NCI-H128 (cell line): ENCODE results near the gene LIN9.

ENCODE experiments used
- DNase-seq: peaks from one replicate; lab custom pipeline; 2025; ENCODE audit not compliant: unreplicated experiment; lab: John Stamatoyannopoulos, UW

LIN9 gene

DNA sequence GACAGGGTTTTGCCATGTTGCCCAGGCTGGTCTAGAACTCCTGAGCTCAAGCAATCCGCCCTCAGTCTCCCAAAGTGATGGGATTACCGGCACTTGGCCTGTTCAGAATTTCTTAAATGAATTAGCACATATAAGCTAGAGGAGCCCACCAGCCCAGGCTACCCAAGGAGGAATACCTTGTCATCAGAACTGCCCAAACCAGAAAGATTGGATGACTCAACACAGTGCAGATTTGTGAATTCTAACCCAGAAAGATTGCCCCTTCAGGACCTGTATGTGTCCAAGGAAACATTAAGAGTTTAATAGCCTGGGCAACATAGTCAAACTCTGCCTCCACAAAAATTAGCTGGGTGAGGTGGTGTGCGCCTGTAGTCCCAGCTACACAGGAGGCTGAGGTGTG, 14.0 kb upstream of the LIN9 start:
- no peak for DNase-seq

DNA sequence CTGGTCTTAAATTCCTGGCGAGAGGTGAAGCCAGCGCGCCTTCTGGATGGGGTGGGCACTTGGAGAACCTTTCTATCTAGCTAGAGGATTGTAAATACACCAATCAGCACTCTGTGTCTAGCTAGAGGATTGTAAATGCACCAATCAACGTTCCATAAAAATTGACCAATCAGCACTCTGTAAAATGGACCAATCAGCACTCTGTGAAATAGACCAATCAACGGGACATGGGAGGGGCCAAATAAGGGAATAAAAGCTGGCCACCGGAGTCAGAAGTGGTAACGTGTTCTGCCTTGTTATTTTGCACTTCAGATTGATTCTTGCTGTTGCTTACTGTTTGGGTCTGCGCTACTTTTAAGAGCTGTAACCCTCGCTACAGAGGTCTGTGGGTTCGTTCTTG, 12.0 kb upstream of the LIN9 start:
- no peak for DNase-seq

DNA sequence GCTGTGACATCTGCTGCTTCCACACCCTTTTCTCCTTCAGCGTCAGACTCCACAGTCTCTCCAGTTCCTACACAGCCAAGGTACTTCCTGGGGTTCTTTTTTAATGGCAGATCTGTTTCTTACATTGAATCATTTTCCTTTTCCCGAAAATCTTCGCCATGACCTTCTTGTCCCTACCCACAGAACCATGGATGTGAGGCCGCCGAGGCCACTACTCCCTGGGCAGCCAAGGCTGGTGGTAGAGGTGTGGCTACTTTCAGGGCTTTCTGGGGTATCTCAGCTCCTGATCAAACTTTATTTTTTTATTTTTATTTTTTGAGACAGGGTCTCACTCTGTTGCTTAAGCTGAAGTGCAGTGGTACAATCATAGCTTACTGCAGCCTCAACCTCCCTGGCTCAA, 9.5 kb upstream of the LIN9 start:
- DNase-seq: no peak

DNA sequence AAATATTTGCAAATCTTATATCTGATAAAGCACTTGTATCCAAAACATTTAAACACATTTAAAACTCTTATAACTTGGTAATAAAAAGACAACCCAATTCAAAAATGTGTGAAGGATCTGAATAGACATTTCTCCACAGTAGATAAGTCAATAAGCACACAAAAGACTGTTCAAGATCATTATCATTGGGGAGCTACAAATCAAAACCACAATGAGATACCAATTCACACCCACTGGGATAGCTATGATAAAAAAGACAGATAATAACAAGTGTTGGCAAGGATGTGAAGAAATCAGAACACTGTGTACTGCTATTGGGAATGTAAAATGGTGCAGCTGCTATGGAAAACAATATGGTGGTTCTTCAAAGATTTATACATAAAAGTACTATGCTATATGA, 5.1 kb upstream of the LIN9 start:
- DNase-seq: no peak

DNA sequence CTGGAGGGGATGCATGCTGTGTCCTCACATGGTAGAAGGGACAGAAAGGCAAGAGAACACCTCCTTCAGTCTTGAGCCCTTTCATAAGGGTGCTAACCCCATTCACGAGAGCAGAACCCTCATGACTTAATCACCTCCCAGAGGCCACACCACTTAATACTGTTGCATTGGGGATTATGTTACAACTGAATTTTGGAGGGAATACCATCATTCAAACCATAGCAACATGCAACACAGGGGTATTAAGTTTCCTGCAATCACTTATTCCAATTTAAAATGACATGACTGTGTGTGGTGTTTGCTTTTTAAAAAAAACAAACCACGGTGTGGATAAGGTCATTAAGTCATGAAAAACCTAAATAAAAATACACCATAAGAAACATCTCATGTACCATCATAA, 3.1 kb upstream of the LIN9 start:
- DNase-seq: no peak

DNA sequence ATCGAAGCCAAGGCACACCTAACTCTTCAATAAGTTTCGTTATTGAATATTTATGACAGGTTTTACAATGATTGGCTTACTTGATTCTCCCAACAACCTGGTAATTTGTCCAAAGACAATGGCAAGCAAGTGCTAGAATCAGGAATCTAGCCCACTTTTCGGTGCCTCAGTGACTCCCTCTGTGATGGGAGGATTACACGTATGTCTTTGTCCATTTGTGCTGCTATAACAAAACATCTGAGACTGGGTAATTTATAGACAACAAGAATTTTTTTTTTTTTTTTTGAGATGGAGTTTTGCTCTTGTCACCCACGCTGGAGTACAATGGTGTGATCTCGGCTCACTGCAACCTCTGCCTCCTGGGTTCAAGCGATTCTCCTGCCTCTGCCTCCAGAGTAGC, 2.4 kb upstream of the LIN9 start:
- DNase-seq: no peak

DNA sequence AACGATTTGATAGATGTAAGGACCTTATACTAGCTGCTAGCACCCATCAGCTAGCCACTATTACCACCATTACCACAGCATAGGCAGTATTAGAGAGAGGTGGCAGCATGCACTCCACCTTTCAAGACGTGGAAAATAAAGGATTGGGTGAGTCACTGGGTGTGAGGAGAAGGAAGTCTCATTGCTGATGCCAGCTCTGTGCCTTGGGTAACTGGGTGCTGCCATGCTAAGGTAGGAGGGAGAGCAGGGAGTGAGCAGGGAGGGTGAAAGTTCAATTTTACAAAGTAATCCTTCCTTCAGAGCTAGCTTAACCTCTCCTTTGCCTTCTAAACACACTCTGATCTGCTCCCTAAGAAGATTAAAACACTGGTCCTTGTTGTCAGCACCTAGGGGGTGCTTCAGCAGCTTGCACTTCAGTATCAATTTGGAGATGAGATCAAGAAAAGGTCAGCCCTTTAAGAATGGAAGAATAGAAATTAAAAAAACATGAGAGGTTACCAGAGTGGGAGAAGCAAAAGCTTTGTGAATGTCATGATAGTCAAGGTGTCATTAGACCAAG, 1.8 kb upstream of the LIN9 start:
- DNase-seq: no peak

DNA sequence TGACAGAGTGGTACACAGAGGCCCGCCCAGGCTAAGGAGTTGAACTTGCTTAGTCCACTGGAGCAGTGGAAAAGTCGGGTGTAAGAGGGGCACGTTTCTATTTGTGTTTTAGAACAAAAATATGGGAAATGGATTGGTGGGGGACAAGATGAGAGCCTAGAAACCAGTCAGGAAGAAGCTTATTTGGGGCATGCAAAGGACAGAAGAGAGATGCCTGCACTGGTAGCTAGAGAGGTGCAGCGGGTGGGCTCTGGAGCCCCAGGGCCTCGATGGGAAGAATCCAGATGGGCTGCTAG, 1.2 kb upstream of the LIN9 start:
- no peak for DNase-seq

DNA sequence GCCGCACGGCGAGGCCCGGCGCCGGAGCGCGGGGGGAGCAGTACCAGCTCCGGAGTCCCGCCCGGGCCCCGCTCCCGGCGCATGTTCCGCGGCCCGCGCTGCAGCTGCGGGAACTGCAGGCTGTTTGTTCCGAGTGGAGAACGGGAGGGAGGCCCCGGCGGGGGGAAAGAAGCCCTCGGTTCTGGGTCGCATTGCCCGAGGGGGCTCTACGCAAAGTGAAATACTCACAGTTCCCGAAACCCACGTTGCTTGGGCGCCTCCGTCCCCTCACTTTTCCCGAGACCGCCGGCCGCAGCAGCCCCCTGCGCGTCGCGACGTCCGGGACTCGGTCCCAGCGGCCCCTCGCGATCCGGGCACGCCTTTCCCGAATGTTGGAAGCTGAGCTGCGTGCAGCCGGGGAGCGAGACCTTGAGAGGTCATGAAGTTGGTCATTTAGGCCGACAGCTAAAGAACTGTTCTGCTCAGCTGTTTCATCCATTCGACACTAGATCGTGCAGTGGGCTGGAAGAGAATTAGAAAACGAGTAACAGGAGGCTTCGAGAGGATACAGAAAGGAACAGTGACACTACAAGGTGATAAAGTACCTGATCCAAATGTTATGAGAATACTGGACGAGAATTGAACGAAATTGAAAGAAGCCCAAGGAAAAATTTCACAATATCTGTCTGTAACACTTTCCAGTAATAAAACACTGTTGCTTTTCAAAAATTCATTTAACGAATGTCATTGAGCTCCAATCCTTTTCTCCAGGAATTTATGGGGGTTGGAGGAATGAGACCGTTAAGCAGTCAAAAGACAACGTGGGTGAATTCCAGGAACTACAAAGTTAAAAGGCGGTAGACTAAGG, 657 bp upstream of the LIN9 start:
- peak; percentile 39 for DNase-seq

DNA sequence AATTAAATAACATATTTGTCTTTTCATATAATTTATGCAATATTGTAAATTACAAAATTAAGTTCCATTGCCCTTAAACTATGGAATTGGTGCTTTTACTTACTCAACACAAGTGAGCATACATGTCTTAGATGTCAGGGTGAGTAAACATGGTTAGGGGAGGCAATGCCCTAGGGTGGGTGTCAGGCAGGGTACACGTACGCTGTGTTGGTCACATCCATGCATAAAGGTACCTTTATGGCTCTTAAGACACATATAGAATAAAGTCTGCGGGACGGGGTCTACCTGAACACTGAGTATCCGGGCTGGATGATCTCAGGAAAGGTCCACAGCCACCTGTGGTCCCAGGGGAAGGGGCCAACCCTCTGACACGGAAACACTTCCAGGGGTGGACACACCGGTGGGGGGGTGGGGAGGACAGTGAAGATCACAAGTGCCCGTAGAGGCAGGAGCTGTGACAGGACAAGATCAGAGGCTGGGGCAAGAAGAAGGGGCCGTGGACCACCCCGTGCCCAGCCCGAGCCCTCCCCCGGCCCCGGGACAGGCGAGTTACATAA, 720 bp downstream of the LIN9 start:
- DNase-seq: no peak

DNA sequence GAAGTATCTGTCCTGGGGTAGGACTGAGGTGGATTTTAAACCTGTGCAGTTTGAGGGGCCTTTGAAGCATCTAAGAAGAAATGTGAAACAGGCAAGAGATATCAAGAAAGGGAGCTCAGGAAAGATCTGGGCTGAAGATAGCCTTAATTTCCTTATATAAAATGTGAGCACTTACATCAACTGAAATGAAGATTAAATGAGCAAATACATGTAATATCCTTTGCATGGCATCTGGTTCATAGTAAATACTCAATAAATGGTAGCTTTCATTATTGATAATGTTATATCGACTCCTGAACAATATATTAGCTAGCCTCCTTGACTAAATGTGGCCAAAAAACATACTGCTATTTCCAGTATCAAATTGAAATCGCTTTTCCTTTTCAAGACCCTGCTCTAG, 2.5 kb downstream of the LIN9 start:
- no peak for DNase-seq

DNA sequence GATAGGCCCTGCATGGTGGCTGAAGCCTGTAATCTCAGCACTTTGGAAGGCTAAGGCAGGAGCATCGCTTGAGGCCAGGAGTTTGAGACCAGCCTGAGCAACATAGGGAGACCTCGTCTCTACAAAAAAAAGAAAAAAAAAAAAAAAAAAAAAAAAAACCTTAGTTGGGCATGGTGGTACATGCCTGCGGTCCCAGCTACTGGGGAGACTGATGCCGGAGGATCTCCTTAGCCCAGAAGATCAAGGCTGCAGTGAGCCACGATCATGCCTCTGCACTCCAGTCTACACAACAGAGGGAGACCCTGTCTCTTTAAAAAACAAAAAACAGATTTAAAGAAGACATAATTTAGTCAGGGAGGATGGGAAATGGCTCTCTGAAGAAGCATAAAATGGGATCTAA, 3.8 kb downstream of the LIN9 start:
- no peak for DNase-seq

DNA sequence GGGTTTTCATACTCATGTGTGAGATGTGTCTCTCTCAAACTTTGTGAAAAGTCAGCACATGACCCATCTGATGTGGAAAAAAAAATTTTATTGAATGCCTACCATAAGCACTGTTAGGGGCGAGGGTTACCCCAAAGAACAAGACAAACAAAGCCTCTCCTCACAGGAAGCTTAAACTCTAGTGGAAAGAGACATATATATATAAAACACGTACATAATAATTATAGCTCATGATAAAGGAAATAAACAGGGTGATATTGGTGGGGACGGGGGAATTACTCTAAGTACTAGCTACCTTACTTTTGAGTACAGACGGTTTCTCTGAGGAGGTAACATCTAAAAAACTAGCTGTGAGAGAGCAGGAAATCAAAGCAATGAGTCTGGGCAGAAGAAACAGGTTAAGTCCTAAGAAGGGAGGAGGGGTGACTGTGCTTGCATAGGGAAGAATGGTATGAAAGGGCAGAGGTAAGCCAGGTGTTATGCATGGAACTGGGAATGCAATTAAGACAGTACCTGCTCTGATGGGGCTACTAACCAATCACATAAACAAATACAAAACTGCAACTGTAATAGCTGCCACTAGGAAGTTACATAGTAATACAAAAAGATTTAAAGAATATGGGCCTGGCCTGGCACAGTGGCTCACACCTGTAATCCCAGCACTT, 4.5 kb downstream of the LIN9 start:
- DNase-seq: no peak

DNA sequence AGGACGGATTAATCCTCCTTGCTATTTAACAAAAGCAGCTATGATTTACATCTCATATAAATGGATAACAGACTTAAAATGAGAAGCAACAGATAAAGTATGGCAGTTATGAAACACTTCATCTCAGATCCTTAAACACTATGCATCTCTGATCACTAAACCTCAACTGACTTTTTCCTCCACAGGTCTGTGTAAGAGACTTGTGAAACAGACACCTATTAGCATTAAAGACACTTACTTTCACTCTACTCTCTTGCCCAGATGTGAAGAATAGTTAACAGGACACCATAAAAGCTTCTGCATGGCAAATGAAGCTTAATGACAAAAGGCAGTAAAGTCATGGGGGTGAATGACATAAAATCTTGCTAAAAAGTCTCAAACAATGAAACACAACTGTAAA, 6.2 kb downstream of the LIN9 start:
- DNase-seq: no peak

DNA sequence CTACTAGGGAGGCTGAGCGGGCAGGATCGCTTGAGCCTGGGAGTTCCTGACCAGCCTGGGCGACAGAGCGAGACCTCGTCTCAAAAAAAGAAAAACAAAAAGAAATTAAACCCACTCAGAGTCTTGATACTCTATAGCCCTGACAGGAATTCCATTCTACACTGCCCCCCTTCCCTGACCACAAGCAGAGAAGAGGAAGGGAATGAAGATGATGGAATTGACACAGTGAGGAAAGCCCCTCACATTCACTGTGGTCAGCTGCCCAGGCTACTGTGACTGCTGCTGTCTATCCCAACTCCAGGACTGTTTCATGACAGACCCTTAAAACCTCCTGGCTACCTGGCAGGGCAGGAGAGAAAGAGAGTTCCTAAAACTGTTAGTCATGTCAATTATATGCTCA, 12.1 kb downstream of the LIN9 start:
- no peak for DNase-seq

DNA sequence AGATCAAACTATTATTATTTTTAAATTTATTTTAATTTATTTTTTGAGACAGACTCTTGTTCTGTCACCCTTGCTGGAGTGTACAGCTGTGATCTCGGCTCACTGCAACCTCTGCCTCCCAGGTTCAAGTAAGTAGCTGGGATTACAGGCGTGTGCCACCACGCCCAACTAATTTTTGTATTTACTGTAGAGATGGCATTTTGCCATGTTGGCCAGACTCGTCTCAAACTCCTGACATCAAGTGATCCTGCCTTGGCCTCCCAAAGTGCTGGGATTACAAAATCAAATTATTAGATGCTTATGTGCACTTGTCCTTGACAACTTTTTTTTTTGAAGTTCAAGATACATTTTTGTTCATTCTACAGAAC, 15.4 kb downstream of the LIN9 start:
- DNase-seq: no peak

DNA sequence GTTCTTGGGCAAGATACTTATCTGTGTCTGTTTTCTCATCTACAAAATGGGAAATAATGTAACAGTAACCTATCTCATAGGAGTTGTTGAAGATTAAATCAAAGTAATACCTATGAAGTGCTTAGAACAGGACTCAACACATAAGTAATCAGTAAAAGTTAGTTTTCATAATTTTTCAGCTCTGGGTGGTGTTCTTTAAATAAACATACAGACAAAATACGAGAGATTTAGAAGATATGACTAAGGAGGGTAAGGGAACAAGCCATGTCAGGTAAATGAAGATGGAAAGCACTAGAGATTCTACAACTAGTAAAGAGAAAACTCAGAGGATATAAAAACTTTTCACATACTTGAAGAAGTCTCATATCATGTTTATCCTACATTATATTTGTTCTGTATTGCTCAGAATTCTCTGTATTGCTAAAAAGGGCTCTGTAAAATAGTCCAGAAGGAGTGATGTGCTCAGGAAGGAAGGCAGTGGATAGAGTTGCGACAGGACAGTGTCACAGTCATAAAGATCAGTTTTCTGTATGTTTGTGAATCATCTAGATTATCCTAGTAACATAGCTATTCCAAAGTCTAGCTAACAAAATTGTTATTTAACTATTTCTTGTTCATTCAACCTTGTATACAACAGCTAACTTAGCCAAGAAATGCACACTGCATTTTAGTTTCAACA, 16.0 kb downstream of the LIN9 start:
- DNase-seq: no peak

DNA sequence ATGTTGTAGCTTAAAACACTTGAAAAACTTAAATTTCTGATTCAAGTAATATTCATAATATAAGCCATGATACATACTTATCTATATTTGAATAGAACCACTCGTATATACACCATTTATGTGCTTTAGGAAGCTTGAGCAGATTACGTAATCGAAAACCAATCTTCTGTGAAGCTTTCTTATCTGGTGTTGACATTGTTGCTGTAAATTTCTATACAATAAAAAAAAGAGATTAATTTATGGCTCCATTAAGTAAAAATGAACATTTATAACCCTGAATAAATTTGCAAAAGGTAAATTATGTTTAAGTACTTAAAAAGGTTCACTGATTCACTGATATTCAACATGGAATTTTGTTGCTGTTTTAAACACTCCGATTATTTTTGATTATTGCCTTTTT, 21.4 kb downstream of the LIN9 start:
- no peak for DNase-seq

DNA sequence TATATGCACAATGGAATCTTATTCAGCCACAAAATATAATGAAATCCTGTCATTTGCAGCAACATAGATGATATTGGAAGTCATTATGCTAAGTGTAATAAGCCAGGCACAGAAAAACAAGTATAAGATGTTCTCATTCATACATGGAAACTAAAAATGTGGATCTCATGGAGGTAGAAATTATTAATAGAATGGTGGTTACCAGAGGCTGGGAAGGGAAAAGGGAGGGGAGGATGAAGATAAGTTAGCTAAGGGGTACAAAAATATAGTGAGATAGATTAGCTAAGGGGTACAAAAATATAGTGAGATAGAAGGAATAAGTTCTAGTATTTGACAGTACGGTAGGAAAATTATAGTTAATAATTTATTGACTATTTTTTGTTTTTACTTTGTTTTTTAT, 27.9 kb downstream of the LIN9 start:
- DNase-seq: no peak

DNA sequence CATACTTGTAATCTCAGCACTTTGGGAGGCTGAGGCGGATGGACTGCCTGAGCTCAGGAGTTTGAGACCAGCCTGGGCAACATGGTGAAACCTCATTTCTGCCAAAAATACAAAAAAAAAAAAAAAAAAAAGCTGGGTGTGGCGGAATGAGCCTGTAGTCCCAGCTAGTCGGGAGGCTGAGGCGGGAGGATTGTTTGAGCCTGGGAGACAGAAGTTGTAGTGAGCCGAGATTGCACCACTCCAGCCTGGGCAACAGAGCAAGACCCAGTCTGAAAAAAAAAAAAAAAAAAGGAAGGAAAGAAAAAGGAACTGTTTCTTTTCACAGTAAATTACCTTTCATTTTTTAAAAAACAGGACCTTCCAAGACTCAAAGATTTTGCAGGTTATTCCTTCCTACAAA, 29.5 kb downstream of the LIN9 start:
- no peak for DNase-seq

DNA sequence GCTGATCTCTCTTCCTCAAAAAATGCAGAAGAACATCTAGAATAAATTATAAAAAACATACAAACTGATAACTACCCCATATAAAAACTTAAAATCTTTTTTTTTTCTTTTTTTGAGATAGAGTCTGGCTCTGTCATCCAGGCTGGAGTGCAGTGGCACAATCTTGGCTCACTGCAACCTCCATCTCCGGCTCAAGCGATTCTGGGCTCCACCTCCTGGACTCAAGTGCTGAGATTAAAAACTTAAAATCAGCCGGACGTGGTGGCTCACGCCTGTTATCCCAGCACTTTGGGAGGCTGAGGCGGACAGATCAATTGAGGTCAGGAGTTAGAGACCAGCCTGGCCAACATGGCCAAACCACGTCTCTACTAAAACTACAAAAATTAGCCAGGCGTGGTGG, 31.1 kb downstream of the LIN9 start:
- DNase-seq: no peak

DNA sequence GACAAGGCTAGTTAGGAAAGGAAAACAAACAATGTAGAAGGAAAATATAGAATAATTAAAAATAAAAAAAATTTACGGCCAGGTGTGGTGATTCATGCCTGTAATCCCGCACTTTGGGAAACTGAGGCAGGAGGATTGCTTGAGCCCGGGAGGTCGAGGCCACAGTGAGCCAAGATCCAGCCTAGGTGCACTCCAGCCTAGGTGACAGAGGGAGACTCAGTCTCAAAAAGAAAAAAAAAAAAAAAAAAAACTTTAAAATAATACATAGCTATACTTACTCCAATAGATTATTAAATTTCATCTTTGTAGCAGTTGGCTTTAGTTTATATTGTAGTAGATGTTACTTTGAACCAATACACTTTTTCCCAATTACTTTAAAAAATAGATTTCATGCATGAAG, 32.0 kb downstream of the LIN9 start:
- no peak for DNase-seq
